Activated CD4-positive, alpha-beta T cell treated with anti-CD3 and anti-CD28 coated beads for 36 hours (primary cell): ENCODE results near the gene PDZK1IP1. TPM values are rescaled to one million over a fixed set of nuclear protein-coding genes. Genes with fewer than 3 reads are reported as not detected.

Experiments
- ATAC-seq: fragments of 200-7000 bp; cut with Tn5 transposase; one replicate; pipeline ENCODE4 v1.10.0; 2021; ENCODE audit warnings: mild to moderate bottlenecking, moderate library complexity
- CTCF ChIA-PET: fragments of 350-600 bp; sonication (Branson Sonifier 250); formaldehyde crosslinking; loops from one replicate; lab custom pipeline; 2021; ENCODE audit warnings: antibody characterized with exemption; lab: Charles Lee
- POLR2A ChIA-PET: fragments of 350-600 bp; sonication (Branson Sonifier 250); formaldehyde crosslinking; loops from one replicate; lab custom pipeline; 2021; ENCODE audit warnings: antibody characterized with exemption, inconsistent platforms; lab: Charles Lee
- DNase-seq: peaks from one replicate; pipeline ENCODE4 v3.0.0-alpha.2; 2020
- H3K27ac Mint-ChIP-seq: one replicate; pipeline ENCODE4 v1.8.0; 2021; ENCODE audit warnings: mixed read lengths
- H3K27me3 Mint-ChIP-seq: one replicate; pipeline ENCODE4 v1.8.0; 2021; ENCODE audit warnings: mixed read lengths
- H3K36me3 Mint-ChIP-seq: one replicate; pipeline ENCODE4 v1.8.0; 2021; ENCODE audit warnings: low read depth, mixed read lengths
- H3K4me1 Mint-ChIP-seq: one replicate; pipeline ENCODE4 v1.8.0; 2021; ENCODE audit warnings: mixed read lengths
- H3K4me3 Mint-ChIP-seq: one replicate; pipeline ENCODE4 v1.8.0; 2021; ENCODE audit warnings: mild to moderate bottlenecking, moderate library complexity, mixed read lengths
- H3K9me3 Mint-ChIP-seq: one replicate; pipeline ENCODE4 v1.8.0; 2021; ENCODE audit warnings: low read depth, mixed read lengths
- intact Hi-C, 2 experiments: fragments of 100-400 bp; cut with DNase I in 1 of 2; cut with micrococcal nuclease in 1 of 2; formaldehyde crosslinking; loops; one replicate each; pipeline versions ENCODE4 v1.14.2 to v1.15.1; 2022 to 2024; cut with DNase I, micrococcal nuclease
- total RNA-seq, 2 experiments: library from RNA; stranded (reverse); gene quantifications; one replicate each; pipeline ENCODE4 v1.2.3, GENCODE V29; 2021

The PDZK1IP1 gene
- total RNA-seq, 2 experiments from 2014 or later, result not detected

DNA sequence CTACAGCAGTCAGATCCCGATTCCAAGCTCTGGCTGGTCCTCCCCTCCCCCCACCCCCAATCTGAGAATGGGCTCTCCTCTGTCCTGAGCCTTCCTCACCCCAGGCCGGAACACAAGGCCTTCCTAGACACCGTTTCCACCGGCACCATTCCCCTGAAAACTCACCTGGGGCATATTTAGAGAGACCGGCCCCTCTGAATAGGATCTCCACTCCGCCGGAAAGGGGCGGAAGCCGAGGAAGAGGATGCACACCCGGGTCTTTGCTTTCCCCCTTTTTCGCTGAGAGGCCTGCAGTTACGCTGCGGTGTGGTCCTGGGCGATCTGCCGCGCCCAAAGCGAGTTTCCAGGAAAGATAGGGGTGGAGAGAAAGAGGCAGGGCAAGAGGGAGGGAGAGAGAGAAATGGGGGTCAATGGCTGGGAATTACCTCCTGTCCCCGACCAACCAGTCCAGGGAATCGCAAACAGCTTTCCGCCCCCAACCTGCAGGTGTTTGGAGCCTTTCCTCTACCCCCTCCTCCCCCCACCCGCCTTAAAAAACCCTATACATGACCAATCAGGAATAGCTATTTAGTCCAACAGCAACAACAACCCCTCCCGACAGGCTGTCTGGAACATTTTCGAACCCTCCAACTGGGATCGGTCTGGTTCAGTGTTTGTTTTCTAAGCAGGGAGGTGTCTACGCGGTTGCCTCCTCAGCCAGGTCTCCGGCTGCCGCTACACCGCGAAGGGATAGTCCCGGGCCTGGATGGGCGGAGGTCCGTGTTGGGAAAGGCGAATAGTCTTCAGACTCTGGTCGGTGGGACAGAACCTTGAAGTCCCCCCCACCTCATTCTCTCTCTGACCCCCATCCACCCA is 39.4 kb upstream of the PDZK1IP1 start:
- ChIA-PET POLR2A (interaction anchor here (1.0 kb wide), 1 partner anchor 112 kb away, joined by 3 read pairs; no protein-coding TSS in a partner anchor), CTCF (interaction anchor here (0.7 to 3.1 kb wide), 6 partner anchors 34 to 873 kb away, joined by 3 to 9 read pairs (median 3); no protein-coding TSS in a partner anchor)
- Mint-ChIP-seq H3K36me3 (no peaks in the 10 kb centered on the region), H3K4me1 (peaks cover 26% of the 10 kb centered on the region), H3K9me3 (no peaks in the 10 kb centered on the region), H3K27ac (no peak overlapping the region), H3K27me3 (peaks cover 72% of the 10 kb centered on the region), H3K4me3 (no peak overlapping the region)
- intact Hi-C loops, result loop anchor here in 1 of 2 experiments (10.0 kb wide), 1 partner anchor 216 kb away; no protein-coding TSS in a partner anchor
- ATAC-seq (no peak), DNase-seq (no peak)

DNA sequence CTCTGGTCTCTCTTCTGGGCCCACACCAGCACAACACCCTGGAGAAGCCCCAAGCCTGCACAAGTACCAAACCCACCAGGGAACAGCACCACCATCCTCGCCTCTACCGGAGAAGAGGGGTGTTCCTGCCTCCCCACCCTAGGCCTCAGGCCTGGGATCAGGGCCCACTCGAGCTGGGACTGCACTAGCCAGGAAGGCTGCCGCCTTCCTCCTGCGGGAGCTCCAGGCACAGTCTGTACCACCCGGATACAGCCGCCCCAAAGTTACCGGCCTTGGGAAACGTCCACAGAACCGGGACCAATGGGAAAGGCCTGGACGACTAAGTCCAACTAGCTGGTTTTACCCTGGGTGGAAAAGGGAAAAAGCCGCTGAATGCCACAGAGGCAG is 38.8 kb upstream of the PDZK1IP1 start:
- intact Hi-C loops, result loop anchor here in 1 of 2 experiments (10.0 kb wide), 1 partner anchor 216 kb away; no protein-coding TSS in a partner anchor
- no peaks in the 10 kb centered on the region for H3K9me3 Mint-ChIP-seq
- peaks cover 65% of the 10 kb centered on the region for H3K27me3 Mint-ChIP-seq
- ATAC-seq, result no peak
- no peak overlapping the region for H3K4me3 Mint-ChIP-seq
- no peak for DNase-seq
- H3K36me3 Mint-ChIP-seq, result no peaks in the 10 kb centered on the region
- ChIA-PET CTCF (interaction anchor here (0.7 to 3.1 kb wide), 5 partner anchors 35 to 874 kb away, joined by 3 to 9 read pairs (median 3); no protein-coding TSS in a partner anchor), POLR2A (interaction anchor here (1.0 kb wide), 1 partner anchor 113 kb away, joined by 3 read pairs; no protein-coding TSS in a partner anchor)
- no peak overlapping the region for H3K27ac Mint-ChIP-seq
- peaks cover 26% of the 10 kb centered on the region for H3K4me1 Mint-ChIP-seq

DNA sequence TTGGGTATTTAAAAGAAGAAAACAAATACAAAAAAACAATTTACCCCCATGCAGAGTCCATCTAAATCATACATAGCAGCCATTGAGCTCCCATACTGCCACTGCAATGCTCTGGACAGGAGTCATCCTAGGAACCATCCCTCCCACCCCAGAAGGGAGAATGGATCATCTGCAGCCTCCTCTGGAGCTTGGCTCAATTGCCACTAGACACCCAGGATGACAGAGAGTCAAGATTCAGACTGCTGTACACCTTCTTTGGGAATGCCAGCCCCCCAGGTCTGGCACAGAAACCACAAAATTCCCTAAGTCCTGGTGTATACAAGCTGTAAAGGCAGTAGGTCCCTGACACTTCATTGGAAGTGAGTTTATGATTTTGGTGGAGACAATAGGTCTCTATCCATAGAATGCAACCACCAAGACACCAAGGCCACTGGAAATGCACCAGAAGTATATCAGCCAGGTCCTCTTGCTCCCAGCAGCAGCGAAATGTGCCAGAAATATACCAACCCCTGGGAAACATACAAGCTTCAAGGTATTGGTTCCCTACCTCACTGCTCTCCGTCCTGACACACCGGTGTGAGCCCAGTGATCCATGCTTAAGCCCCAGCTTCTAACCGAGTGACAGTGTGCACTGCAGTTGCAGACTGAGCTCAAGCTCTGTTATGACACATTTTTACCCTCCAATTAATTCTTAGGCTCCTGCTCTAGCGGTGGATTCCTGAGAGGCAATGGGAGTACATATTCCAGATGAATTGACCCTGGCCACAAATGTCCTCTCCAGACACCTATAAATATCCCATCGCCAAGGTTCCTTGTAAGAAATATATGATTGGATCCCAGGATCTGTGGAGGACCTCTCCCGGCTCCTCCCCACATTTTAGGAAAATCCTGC is 37.8 kb upstream of the PDZK1IP1 start:
- ChIA-PET POLR2A (no interaction called here), CTCF (interaction anchor here (0.7 to 3.1 kb wide), 4 partner anchors 35 to 209 kb away, joined by 3 to 9 read pairs (median 4); no protein-coding TSS in a partner anchor)
- H3K4me1 Mint-ChIP-seq, result peaks cover 26% of the 10 kb centered on the region
- DNase-seq (no peak), ATAC-seq (no peak)
- peaks cover 55% of the 10 kb centered on the region for H3K27me3 Mint-ChIP-seq
- H3K4me3 Mint-ChIP-seq, result no peak overlapping the region
- H3K9me3 Mint-ChIP-seq, result no peaks in the 10 kb centered on the region
- intact Hi-C loops, result loop anchor here in 1 of 2 experiments (10.0 kb wide), 1 partner anchor 217 kb away; no protein-coding TSS in a partner anchor
- H3K36me3 Mint-ChIP-seq, result no peaks in the 10 kb centered on the region
- H3K27ac Mint-ChIP-seq, result no peak overlapping the region

DNA sequence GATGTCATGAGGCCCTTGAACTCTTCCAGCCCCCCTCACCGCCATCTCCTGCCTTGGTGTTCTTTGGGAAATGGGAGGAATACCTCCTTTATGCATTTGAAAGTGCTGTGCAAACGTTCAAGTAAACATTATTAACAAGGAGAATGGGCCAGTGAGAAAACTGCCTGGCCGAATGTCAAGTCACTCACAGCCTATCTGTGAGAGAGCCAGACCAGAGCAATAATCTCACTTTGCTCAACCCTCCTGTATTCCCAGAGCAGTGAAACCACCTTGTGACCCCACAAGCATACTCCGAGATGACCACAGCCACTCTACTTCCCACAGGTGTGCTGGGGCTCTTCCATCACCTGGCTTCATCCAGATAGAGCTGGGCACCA is 37.0 kb upstream of the PDZK1IP1 start:
- DNase-seq (no peak), ATAC-seq (no peak)
- H3K27me3 Mint-ChIP-seq, result peaks cover 51% of the 10 kb centered on the region
- peaks cover 22% of the 10 kb centered on the region for H3K4me1 Mint-ChIP-seq
- ChIA-PET POLR2A (no interaction called here), CTCF (interaction anchor here (1.0 to 3.1 kb wide), 2 partner anchors 34 to 42 kb away, joined by 4 to 9 read pairs; no protein-coding TSS in a partner anchor)
- no peaks in the 10 kb centered on the region for H3K36me3 Mint-ChIP-seq
- intact Hi-C loops, result loop anchor here in 1 of 2 experiments (10.0 kb wide), 1 partner anchor 218 kb away; no protein-coding TSS in a partner anchor
- no peak overlapping the region for H3K27ac Mint-ChIP-seq
- no peaks in the 10 kb centered on the region for H3K9me3 Mint-ChIP-seq
- no peak overlapping the region for H3K4me3 Mint-ChIP-seq

DNA sequence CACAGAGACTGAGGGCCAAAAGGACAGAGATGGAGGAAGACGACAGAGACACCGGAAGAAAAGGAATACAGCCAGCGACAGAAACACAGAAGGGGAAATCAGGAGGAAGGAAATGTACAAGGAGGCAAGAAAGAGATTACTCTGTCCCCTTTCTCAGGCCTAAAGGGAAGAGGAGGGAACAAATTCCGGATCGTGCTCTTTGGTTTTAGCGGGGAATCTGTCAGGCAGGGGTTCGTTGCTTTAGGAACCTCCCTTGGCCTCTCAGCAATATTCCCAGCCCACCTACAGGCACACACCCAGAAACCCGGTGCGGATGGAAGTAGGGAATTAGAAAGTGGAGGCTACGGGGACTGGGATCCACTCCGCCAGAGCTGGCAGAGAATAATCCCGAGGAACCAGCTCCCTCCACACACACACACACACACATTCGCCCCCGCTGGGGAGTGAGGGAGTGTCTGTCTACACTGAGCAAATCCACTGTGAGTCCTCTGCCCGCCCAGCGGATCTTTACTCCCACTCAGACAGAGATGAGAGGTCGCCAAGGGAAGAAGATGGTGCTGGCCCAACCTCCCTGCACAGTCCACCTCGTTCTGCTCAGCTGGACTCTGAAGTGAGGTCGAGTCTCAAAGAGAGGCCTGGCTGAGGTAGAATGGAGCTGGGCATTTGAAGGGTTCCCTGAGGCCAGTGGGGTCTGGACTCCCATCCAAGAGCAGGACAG is 36.4 kb upstream of the PDZK1IP1 start:
- no peak overlapping the region for H3K27ac Mint-ChIP-seq
- CTCF ChIA-PET, result interaction anchor here (1.0 kb wide), 1 partner anchor 41 kb away, joined by 4 read pairs; no protein-coding TSS in a partner anchor
- H3K9me3 Mint-ChIP-seq, result no peaks in the 10 kb centered on the region
- POLR2A ChIA-PET, result no interaction called here
- H3K4me1 Mint-ChIP-seq, result peaks cover 17% of the 10 kb centered on the region
- intact Hi-C loops, result loop anchor here in 1 of 2 experiments (10.0 kb wide), 1 partner anchor 219 kb away; no protein-coding TSS in a partner anchor
- H3K27me3 Mint-ChIP-seq, result peaks cover 46% of the 10 kb centered on the region
- no peaks in the 10 kb centered on the region for H3K36me3 Mint-ChIP-seq
- DNase-seq (no peak), ATAC-seq (no peak)
- H3K4me3 Mint-ChIP-seq, result no peak overlapping the region

DNA sequence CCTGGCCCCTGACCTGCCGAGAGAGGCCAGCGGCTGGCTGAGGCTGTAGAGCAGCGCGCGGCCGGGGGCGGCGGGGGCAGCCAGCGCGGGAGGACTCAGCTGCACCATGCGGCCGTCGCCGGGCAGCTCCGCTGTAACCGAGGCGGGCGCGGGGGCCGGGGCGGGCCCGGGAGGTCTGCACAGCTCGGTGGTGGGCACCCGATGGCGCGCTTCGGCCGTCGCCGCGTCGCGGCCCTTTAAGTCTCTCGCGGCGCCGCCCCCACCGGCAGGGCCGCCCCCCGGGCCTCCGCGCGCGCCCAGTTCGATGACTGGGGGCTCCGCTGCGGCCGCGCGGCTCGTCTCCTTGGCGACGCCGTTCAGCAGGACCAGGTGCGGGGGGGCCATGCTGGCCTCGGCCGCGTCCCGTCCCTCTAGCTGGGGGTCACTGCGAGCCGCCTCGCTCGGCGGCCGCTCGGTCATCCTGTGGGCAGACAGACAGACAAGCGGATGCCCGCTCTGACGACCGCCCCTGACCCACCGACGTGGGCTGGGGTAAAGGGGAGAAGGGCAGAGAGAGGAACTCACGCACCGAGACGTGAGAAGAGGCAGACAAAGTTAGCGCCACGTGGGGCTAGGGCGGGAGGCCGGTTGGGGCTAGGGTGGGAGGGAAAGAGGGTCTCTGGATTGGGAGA is 35.7 kb upstream of the PDZK1IP1 start:
- DNase-seq (no peak), ATAC-seq (no peak)
- POLR2A ChIA-PET, result no interaction called here
- Mint-ChIP-seq H3K4me1 (peaks cover 11% of the 10 kb centered on the region), H3K9me3 (no peaks in the 10 kb centered on the region), H3K4me3 (no peak overlapping the region), H3K27me3 (peaks cover 42% of the 10 kb centered on the region), H3K27ac (no peak overlapping the region), H3K36me3 (no peaks in the 10 kb centered on the region)
- intact Hi-C loops, result loop anchor here in 1 of 2 experiments (10.0 kb wide), 1 partner anchor 219 kb away; no protein-coding TSS in a partner anchor
- CTCF ChIA-PET, result no interaction called here

DNA sequence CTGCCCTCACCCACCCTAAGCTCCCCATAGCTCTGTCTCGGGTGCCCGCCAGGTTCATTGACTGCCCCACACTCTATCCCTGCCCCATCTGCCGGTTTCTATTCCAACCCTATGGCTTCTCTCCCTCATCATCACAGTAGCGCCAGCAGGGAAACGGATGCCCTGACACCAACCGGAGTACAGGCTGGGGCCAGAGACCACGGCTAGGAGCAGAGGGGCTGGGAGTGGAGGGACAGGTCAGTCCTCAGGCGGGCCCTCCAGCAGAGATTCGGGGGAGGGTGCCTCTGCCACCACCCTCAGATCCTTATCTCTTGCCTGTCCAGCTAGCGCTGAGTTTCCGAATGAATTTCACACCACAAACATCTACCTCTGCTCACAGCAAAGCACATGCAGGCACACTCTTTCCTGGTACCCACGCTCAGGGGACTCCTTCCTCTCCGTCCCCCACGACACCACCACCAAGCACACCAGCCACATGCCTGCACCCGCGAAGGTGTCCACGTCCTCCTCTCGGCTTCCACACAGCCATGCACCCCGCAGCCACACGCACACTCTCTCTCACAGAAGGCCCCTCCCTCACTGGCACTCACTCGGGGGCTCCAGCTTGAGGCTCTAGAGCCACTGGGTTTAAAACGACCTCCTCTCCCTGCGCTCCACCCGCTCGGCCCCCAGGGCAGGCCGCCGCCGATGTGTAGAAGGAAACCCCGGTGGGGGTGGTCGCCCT is 35.0 kb upstream of the PDZK1IP1 start:
- H3K4me3 Mint-ChIP-seq, result no peak overlapping the region
- ChIA-PET CTCF (interaction anchor here (1.0 kb wide), 1 partner anchor 485 kb away, joined by 3 read pairs; no protein-coding TSS in a partner anchor), POLR2A (no interaction called here)
- H3K9me3 Mint-ChIP-seq, result no peaks in the 10 kb centered on the region
- H3K27me3 Mint-ChIP-seq, result peaks cover 39% of the 10 kb centered on the region
- no peaks in the 10 kb centered on the region for H3K36me3 Mint-ChIP-seq
- ATAC-seq (no peak), DNase-seq (no peak)
- peaks cover 5% of the 10 kb centered on the region for H3K4me1 Mint-ChIP-seq
- intact Hi-C loops, result loop anchor here in 1 of 2 experiments (10.0 kb wide), 1 partner anchor 220 kb away; no protein-coding TSS in a partner anchor
- H3K27ac Mint-ChIP-seq, result no peak overlapping the region

DNA sequence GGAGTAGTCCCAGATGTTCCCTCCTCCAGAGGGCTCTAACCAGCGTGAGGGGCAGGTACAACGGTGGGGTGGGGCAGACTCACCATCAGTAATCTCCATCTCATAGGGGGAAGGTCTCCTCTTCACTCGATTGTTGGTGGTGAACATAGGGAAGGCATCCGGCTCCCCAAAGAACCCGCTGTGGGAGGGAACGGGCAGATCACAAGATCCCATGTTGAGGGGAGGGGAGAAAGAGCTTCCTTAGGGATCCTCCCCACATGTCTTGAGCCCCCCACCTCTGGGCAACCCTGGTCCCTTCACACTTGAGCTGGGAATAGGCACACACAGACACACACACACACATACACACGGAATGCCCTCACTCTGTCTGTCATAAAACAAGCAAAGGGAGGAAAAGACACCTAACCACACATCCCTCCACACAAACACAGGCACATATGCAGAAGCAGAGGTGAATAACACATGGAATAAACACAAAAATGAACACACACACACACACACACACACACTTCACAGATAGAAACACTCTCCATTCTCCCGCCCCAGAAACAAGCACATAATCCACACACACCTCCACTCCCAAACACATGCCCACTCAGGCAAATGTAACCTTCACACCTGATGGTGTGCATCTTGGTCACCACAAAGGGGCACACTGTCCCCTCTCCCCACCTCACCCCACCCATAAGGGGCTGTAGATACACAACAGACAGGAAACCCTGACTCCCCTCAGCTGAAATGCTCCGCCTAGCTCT is 34.3 kb upstream of the PDZK1IP1 start:
- no peak overlapping the region for H3K4me3 Mint-ChIP-seq

More for the DNA sequence above, 34.3 kb upstream of the PDZK1IP1 start:
- H3K9me3 Mint-ChIP-seq, result no peaks in the 10 kb centered on the region
- H3K27me3 Mint-ChIP-seq, result peaks cover 32% of the 10 kb centered on the region
- ATAC-seq (no peak), DNase-seq (no peak)
- no peak overlapping the region for H3K27ac Mint-ChIP-seq
- ChIA-PET POLR2A (no interaction called here), CTCF (interaction anchor here (1.0 kb wide), 1 partner anchor 486 kb away, joined by 3 read pairs; no protein-coding TSS in a partner anchor)
- intact Hi-C loops, result loop anchor here (2.0 to 10.0 kb wide), 2 partner anchors 19 to 221 kb away; no protein-coding TSS in a partner anchor
- H3K4me1 Mint-ChIP-seq, result peaks cover 2% of the 10 kb centered on the region
- H3K36me3 Mint-ChIP-seq, result no peaks in the 10 kb centered on the region
